ENCODE data around the gene C19orf81.
"Not testable (repeated sequence)": the region's sequence is repeated elsewhere in the genome, so short reads cannot be mapped to it uniquely, and the experiment has no call there.

C19orf81 gene

GRCh38 chr19:50649433-50650391 lies at the start of gene C19orf81:
Gene C19orf81, plus strand, starts transcription at chr19:50649445. Its CDS starts 0 bp downstream, at chr19:50649445.
- Mint-ChIP-seq H3K4me3 (no peak within 1 kb of the TSS), H3K36me3 (ENCODE audit: low read depth) (no peaks in the 10 kb centered on the region), H3K27me3 (peaks cover 26% of the 10 kb centered on the region), H3K4me1 (ENCODE audit: low read depth) (no peaks in the 10 kb centered on the region), H3K9me3 (peaks cover 8% of the 10 kb centered on the region), H3K27ac (no peak within 1 kb of the TSS)
- intact Hi-C loops (cut with micrococcal nuclease) = no loop called here

- Mint-ChIP-seq H3K36me3 (ENCODE audit: low read depth) (no peaks in the 10 kb centered on the region), H3K27ac (no peak overlapping the region), H3K4me3 (no peak overlapping the region), H3K27me3 (peaks cover 43% of the 10 kb centered on the region), H3K4me1 (ENCODE audit: low read depth) (no peaks in the 10 kb centered on the region), H3K9me3 (peaks cover 7% of the 10 kb centered on the region)
- intact Hi-C loops (cut with micrococcal nuclease) = no loop called here
These were observed 47.7 kb upstream of the C19orf81 start for GRCh38 chr19:50601407-50602088.

GRCh38 chr19:50602089-50602422 lies 47.2 kb upstream of the C19orf81 start:
- Mint-ChIP-seq H3K36me3 (ENCODE audit: low read depth) (no peaks in the 10 kb centered on the region), H3K4me3 (no peak overlapping the region), H3K27ac (no peak overlapping the region), H3K9me3 (peaks cover 10% of the 10 kb centered on the region), H3K27me3 (peaks cover 47% of the 10 kb centered on the region), H3K4me1 (ENCODE audit: low read depth) (no peaks in the 10 kb centered on the region)
- intact Hi-C loops (cut with micrococcal nuclease) = no loop called here

- intact Hi-C loops (cut with micrococcal nuclease) = no loop called here
- peaks cover 51% of the 10 kb centered on the region for H3K27me3 Mint-ChIP-seq
- H3K27ac Mint-ChIP-seq = no peak overlapping the region
- H3K36me3 Mint-ChIP-seq (ENCODE audit: low read depth) = no peaks in the 10 kb centered on the region
- no peak overlapping the region for H3K4me3 Mint-ChIP-seq
- H3K9me3 Mint-ChIP-seq = peaks cover 15% of the 10 kb centered on the region
- peaks cover under 1% of the 10 kb centered on the region for H3K4me1 Mint-ChIP-seq (ENCODE audit: low read depth)
These were observed 46.7 kb upstream of the C19orf81 start for GRCh38 chr19:50602496-50602895.

GRCh38 chr19:50602935-50603334 lies 46.3 kb upstream of the C19orf81 start:
- peaks cover 55% of the 10 kb centered on the region for H3K27me3 Mint-ChIP-seq
- intact Hi-C loops (cut with micrococcal nuclease) = no loop called here
- H3K4me1 Mint-ChIP-seq (ENCODE audit: low read depth) = peaks cover 5% of the 10 kb centered on the region
- peaks cover 19% of the 10 kb centered on the region for H3K9me3 Mint-ChIP-seq
- H3K27ac Mint-ChIP-seq = no peak overlapping the region
- H3K36me3 Mint-ChIP-seq (ENCODE audit: low read depth) = no peaks in the 10 kb centered on the region
- H3K4me3 Mint-ChIP-seq = no peak overlapping the region

- H3K4me3 Mint-ChIP-seq; H3K36me3 Mint-ChIP-seq (ENCODE audit: low read depth); intact Hi-C loops (cut with micrococcal nuclease); H3K27ac Mint-ChIP-seq: not testable (repeated sequence)
- Mint-ChIP-seq H3K27me3 (peaks cover 63% of the 10 kb centered on the region), H3K4me1 (ENCODE audit: low read depth) (peaks cover 11% of the 10 kb centered on the region), H3K9me3 (peaks cover 27% of the 10 kb centered on the region)
These were observed 44.8 kb upstream of the C19orf81 start for GRCh38 chr19:50604264-50605073.

- H3K4me3 Mint-ChIP-seq; intact Hi-C loops (cut with micrococcal nuclease); H3K36me3 Mint-ChIP-seq (ENCODE audit: low read depth); H3K27ac Mint-ChIP-seq: not testable (repeated sequence)
- peaks cover 27% of the 10 kb centered on the region for H3K9me3 Mint-ChIP-seq
- peaks cover 62% of the 10 kb centered on the region for H3K27me3 Mint-ChIP-seq
- peaks cover 11% of the 10 kb centered on the region for H3K4me1 Mint-ChIP-seq (ENCODE audit: low read depth)
These were observed 43.0 kb upstream of the C19orf81 start for GRCh38 chr19:50606059-50606836.

- Mint-ChIP-seq H3K27me3 (peaks cover 55% of the 10 kb centered on the region), H3K4me1 (ENCODE audit: low read depth) (peaks cover 11% of the 10 kb centered on the region), H3K4me3 (no peak overlapping the region), H3K9me3 (peaks cover 27% of the 10 kb centered on the region), H3K36me3 (ENCODE audit: low read depth) (no peaks in the 10 kb centered on the region), H3K27ac (no peak overlapping the region)
- intact Hi-C loops (cut with micrococcal nuclease) = no loop called here
These were observed 41.9 kb upstream of the C19orf81 start for GRCh38 chr19:50607388-50607787.

GRCh38 chr19:50607874-50608785 lies 41.1 kb upstream of the C19orf81 start:
- Mint-ChIP-seq H3K9me3 (peaks cover 27% of the 10 kb centered on the region), H3K27ac (no peak overlapping the region), H3K27me3 (peaks cover 49% of the 10 kb centered on the region), H3K4me1 (ENCODE audit: low read depth) (peaks cover 11% of the 10 kb centered on the region), H3K4me3 (no peak overlapping the region), H3K36me3 (ENCODE audit: low read depth) (no peaks in the 10 kb centered on the region)
- intact Hi-C loops (cut with micrococcal nuclease) = no loop called here

- H3K4me1 Mint-ChIP-seq (ENCODE audit: low read depth); H3K9me3 Mint-ChIP-seq; H3K4me3 Mint-ChIP-seq; intact Hi-C loops (cut with micrococcal nuclease); H3K27ac Mint-ChIP-seq; H3K36me3 Mint-ChIP-seq (ENCODE audit: low read depth): not testable (repeated sequence)
- peaks cover 13% of the 10 kb centered on the region for H3K27me3 Mint-ChIP-seq
These were observed 36.5 kb upstream of the C19orf81 start for GRCh38 chr19:50612504-50613404.

GRCh38 chr19:50618379-50618778 lies 30.9 kb upstream of the C19orf81 start:
- intact Hi-C loops (cut with micrococcal nuclease); H3K27me3 Mint-ChIP-seq; H3K36me3 Mint-ChIP-seq (ENCODE audit: low read depth); H3K4me3 Mint-ChIP-seq; H3K9me3 Mint-ChIP-seq; H3K27ac Mint-ChIP-seq; H3K4me1 Mint-ChIP-seq (ENCODE audit: low read depth): not testable (repeated sequence)

GRCh38 chr19:50619184-50619583 lies 30.1 kb upstream of the C19orf81 start:
- H3K4me1 Mint-ChIP-seq (ENCODE audit: low read depth); H3K27ac Mint-ChIP-seq; H3K9me3 Mint-ChIP-seq; H3K36me3 Mint-ChIP-seq (ENCODE audit: low read depth); intact Hi-C loops (cut with micrococcal nuclease); H3K4me3 Mint-ChIP-seq; H3K27me3 Mint-ChIP-seq: not testable (repeated sequence)

Measured in dendritic cell treated with granulocyte-macrophage colony-stimulating factor and Interleukin-4, amounts not matched to agents 40 ng/mL and 50 ng/mL, for 4 days (primary cell).